ENCODE results near the gene SCN1A.
A peak's percentile ranks its signal among the peaks of the same experiment; 100 is the strongest.
"Not testable (repeated sequence)": the region's sequence is repeated elsewhere in the genome, so short reads cannot be mapped to it uniquely, and the experiment has no call there.

SCN1A gene

GRCh38 chr2:166127217-166128155, at the start of gene SCN1A:
SCN1A (minus strand) TSS chr2:166128020; CDS start chr2:166073621, 54,399 bp downstream.
- peak; percentile 47 for DNase-seq (ENCODE audit: low read depth)

GRCh38 chr2:166173263-166173662, 45.4 kb upstream of the SCN1A start:
- no peak for DNase-seq (ENCODE audit: low read depth)

GRCh38 chr2:166171216-166171615, 43.4 kb upstream of the SCN1A start:
- no peak for DNase-seq (ENCODE audit: low read depth)

- DNase-seq (ENCODE audit: low read depth): peak; percentile 41
Measured at GRCh38 chr2:166170356-166170755, 42.5 kb upstream of the SCN1A start.

GRCh38 chr2:166167449-166167848, 39.6 kb upstream of the SCN1A start:
- DNase-seq (ENCODE audit: low read depth): peak; percentile 82

- DNase-seq (ENCODE audit: low read depth): peak; percentile 25
Measured at GRCh38 chr2:166163775-166164174, 36.0 kb upstream of the SCN1A start.

- peak; percentile 11 for DNase-seq (ENCODE audit: low read depth)
Measured at GRCh38 chr2:166158546-166158945, 30.7 kb upstream of the SCN1A start.

GRCh38 chr2:166157578-166157977, 29.8 kb upstream of the SCN1A start:
- DNase-seq (ENCODE audit: low read depth): no peak

GRCh38 chr2:166156985-166157490, 29.2 kb upstream of the SCN1A start:
- DNase-seq (ENCODE audit: low read depth): no peak

GRCh38 chr2:166155589-166155988, 27.8 kb upstream of the SCN1A start:
- DNase-seq (ENCODE audit: low read depth): no peak

GRCh38 chr2:166154685-166155338, 27.0 kb upstream of the SCN1A start:
- no peak for DNase-seq (ENCODE audit: low read depth)

GRCh38 chr2:166152064-166152463, 24.2 kb upstream of the SCN1A start:
- DNase-seq (ENCODE audit: low read depth): no peak

- DNase-seq (ENCODE audit: low read depth): no peak
Measured at GRCh38 chr2:166148500-166149400, 20.9 kb upstream of the SCN1A start.

GRCh38 chr2:166147883-166148282, 20.1 kb upstream of the SCN1A start:
- no peak for DNase-seq (ENCODE audit: low read depth)

- no peak for DNase-seq (ENCODE audit: low read depth)
Measured at GRCh38 chr2:166144071-166144470, 16.3 kb upstream of the SCN1A start.

- DNase-seq (ENCODE audit: low read depth): no peak
Measured at GRCh38 chr2:166140932-166141331, 13.1 kb upstream of the SCN1A start.

- no peak for DNase-seq (ENCODE audit: low read depth)
Measured at GRCh38 chr2:166140475-166140874, 12.7 kb upstream of the SCN1A start.

GRCh38 chr2:166139479-166139878, 11.7 kb upstream of the SCN1A start:
- DNase-seq (ENCODE audit: low read depth): not testable (repeated sequence)

GRCh38 chr2:166138667-166139066, 10.8 kb upstream of the SCN1A start:
- DNase-seq (ENCODE audit: low read depth): no peak

- DNase-seq (ENCODE audit: low read depth): no peak
Measured at GRCh38 chr2:166138144-166138543, 10.3 kb upstream of the SCN1A start.

GRCh38 chr2:166137331-166137730, 9.5 kb upstream of the SCN1A start:
- no peak for DNase-seq (ENCODE audit: low read depth)

- no peak for DNase-seq (ENCODE audit: low read depth)
Measured at GRCh38 chr2:166135849-166136258, 8.0 kb upstream of the SCN1A start.
